ENCODE measurements around the gene HS6ST3. TPM values are rescaled to one million over a fixed set of nuclear protein-coding genes. Genes with fewer than 3 reads are reported as not detected.

Gene HS6ST3
- total RNA-seq, 2 donors from 2014 or later, result 0.02 to 0.13 TPM

DNA sequence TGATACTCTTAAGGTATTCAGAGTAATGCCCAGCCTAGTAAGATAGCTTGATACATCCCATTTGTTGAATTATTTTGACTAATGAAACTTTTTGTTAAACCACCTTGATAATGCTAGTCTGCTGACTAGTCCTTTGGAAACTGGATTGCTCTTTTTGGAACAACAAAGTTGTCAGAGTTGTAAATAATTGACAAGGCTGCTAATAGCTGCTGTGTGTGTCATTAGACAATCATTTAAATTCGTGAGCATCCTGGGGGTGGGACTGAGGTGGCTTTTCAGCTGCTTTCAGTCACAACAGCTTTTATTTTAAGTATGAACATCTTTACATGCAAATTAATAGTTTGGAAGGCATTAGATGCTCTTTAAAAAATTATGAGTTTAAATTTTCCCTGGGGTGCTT lies 153.5 kb downstream of the HS6ST3 start:
- Histone ChIP-seq H3K27ac (no peak overlapping the region), H3K36me3 (no peaks in the 10 kb centered on the region), H3K9me3 (no peaks in the 10 kb centered on the region), H3K4me1 (no peaks in the 10 kb centered on the region), H3K9ac (ENCODE audit: low read depth in 2 of 2, low read length in 2 of 2) (no peak overlapping the region), H3K27me3 (no peaks in the 10 kb centered on the region), H3K4me3 (no peak overlapping the region)
- no peak for DNase-seq
- no peak for TF ChIP-seq CTCF (IDR thresholded peaks at IDR 0.05)
- intact Hi-C loops (cut with DNase I), result no loop called here

GRCh38 chr13:96248103-96248502 lies 158.2 kb downstream of the HS6ST3 start:
- H3K4me3 ChIP-seq, result no peak overlapping the region
- DNase-seq, result no peak
- no peaks in the 10 kb centered on the region for H3K27me3 ChIP-seq
- no peak overlapping the region for H3K27ac ChIP-seq
- no peaks in the 10 kb centered on the region for H3K36me3 ChIP-seq
- no peaks in the 10 kb centered on the region for H3K9me3 ChIP-seq
- no peak overlapping the region for H3K9ac ChIP-seq (ENCODE audit: low read depth in 2 of 2, low read length in 2 of 2)
- intact Hi-C loops (cut with DNase I), result no loop called here
- no peaks in the 10 kb centered on the region for H3K4me1 ChIP-seq
- TF ChIP-seq CTCF (IDR thresholded peaks at IDR 0.05), result no peak

DNA sequence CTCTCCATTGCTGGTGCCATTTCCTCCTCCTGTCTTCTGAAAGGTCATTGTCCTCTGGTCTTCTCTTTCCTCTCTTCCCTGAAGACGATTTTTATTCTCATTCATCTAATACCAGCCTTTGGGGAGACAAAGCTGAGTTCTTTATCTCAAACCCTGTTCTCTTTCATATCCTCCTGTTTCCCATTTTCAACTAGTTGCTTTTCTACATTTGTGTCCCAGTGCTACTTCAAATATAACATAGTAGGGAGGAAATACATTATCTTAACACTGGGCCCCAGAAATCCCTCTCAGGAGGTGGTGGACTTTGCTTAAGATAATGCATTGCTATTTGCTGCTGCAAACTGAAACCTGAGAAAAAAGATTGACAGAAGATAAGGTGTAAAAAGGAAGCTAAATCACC lies 159.1 kb downstream of the HS6ST3 start:
- Histone ChIP-seq H3K4me1 (no peaks in the 10 kb centered on the region), H3K27ac (no peak overlapping the region), H3K9me3 (no peaks in the 10 kb centered on the region), H3K27me3 (no peaks in the 10 kb centered on the region), H3K36me3 (no peaks in the 10 kb centered on the region), H3K4me3 (no peak overlapping the region), H3K9ac (ENCODE audit: low read depth in 2 of 2, low read length in 2 of 2) (no peak overlapping the region)
- intact Hi-C loops (cut with DNase I), result no loop called here
- DNase-seq, result no peak
- TF ChIP-seq CTCF (IDR thresholded peaks at IDR 0.05), result no peak

DNA sequence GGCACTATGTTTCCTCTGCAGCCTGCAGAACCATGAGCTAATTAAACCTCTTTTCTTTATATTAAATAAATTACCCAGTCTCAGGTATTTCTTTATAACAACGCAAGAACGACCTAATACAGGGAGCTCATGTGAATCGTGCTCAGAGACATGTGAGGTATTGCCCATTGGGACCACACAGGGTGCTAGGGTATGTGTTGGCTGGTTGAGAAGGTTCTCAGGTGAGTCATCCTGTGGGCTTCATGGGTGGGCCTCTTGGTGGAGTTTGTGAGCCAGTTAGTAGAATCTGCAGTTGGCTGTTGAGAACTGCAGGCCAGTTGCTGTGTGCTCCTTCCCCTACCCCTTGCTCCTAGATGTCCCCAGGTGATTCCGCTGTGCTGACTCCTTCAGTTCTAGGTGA lies 163.0 kb downstream of the HS6ST3 start:
- TF ChIP-seq CTCF (IDR thresholded peaks at IDR 0.05), result no peak
- no peak for DNase-seq
- Histone ChIP-seq H3K27me3 (no peaks in the 10 kb centered on the region), H3K36me3 (no peaks in the 10 kb centered on the region), H3K4me1 (no peaks in the 10 kb centered on the region), H3K9me3 (no peaks in the 10 kb centered on the region), H3K27ac (no peak overlapping the region), H3K9ac (ENCODE audit: low read depth in 2 of 2, low read length in 2 of 2) (no peak overlapping the region), H3K4me3 (no peak overlapping the region)
- intact Hi-C loops (cut with DNase I), result no loop called here

DNA sequence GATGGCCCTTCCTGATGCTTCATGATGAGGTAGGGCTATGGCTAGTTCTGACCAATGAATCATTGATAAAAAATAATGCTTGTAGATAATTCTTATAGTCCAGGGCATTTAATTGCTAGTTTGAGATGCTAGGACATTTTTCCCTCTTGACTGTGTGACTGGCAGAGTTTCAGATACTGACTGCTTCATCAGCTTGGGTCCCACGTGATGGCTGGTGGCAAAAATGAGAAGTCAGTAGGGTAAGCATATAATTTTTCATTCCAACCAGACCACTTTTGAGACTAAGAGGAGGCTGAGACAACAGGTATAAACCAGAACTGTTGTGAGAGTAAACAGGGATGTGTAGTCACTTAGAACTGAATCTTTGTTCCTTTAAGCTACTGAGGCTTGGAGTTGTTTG lies 183.3 kb downstream of the HS6ST3 start:
- DNase-seq, result no peak
- intact Hi-C loops (cut with DNase I), result no loop called here
- Histone ChIP-seq H3K4me1 (no peaks in the 10 kb centered on the region), H3K36me3 (no peaks in the 10 kb centered on the region), H3K4me3 (no peak overlapping the region), H3K9ac (ENCODE audit: low read depth in 2 of 2, low read length in 2 of 2) (no peak overlapping the region), H3K9me3 (no peaks in the 10 kb centered on the region), H3K27me3 (no peaks in the 10 kb centered on the region), H3K27ac (no peak overlapping the region)
- no peak for TF ChIP-seq CTCF (IDR thresholded peaks at IDR 0.05)

DNA sequence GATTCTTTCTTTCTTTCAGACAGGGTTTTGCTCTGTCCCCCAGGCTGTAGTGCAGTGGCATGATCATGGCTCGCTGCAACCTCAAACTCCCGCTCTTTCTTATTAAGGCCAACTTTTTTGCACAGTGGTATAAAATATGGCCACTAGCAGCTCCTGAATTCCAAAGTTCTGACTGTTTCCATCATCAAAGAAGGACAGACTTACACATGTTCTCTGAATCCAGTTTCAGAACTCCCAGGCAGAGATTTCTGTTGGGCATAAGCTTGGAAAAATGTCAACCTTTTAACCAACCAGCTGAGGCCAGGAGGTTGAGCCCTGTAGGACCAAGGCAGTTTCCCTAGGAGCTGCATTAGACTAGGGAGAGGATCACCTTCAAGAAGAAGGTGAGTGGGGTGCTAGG lies 184.1 kb downstream of the HS6ST3 start:
- Histone ChIP-seq H3K4me3 (no peak overlapping the region), H3K4me1 (no peaks in the 10 kb centered on the region), H3K27ac (no peak overlapping the region), H3K36me3 (no peaks in the 10 kb centered on the region), H3K27me3 (no peaks in the 10 kb centered on the region), H3K9me3 (no peaks in the 10 kb centered on the region), H3K9ac (ENCODE audit: low read depth in 2 of 2, low read length in 2 of 2) (no peak overlapping the region)
- intact Hi-C loops (cut with DNase I), result no loop called here
- no peak for TF ChIP-seq CTCF (IDR thresholded peaks at IDR 0.05)
- no peak for DNase-seq

All from colonic mucosa (tissue), 4 donors.